A549 treated with Mapracorat at 1 μM for 4 hours (cell line): ENCODE results near the gene RBMXL3. TPM values are rescaled to one million over a fixed set of nuclear protein-coding genes. Genes with fewer than 3 reads are reported as not detected.

Source experiments
- total RNA-seq: library from RNA; stranded (reverse); fragments of 200-300 nt; extraction: Qiagen RNA extraction; gene quantifications from 5 replicates; pipeline ENCODE4 v1.2.3, GENCODE V29; 2022

The RBMXL3 gene
- not detected in 5 replicates for total RNA-seq

GRCh38 chrX:115189110-115189509 lies at the start of gene RBMXL3:
TSS of gene RBMXL3 (plus strand) at chrX:115189410. CDS start at chrX:115189442, 32 bp downstream.

DNA sequence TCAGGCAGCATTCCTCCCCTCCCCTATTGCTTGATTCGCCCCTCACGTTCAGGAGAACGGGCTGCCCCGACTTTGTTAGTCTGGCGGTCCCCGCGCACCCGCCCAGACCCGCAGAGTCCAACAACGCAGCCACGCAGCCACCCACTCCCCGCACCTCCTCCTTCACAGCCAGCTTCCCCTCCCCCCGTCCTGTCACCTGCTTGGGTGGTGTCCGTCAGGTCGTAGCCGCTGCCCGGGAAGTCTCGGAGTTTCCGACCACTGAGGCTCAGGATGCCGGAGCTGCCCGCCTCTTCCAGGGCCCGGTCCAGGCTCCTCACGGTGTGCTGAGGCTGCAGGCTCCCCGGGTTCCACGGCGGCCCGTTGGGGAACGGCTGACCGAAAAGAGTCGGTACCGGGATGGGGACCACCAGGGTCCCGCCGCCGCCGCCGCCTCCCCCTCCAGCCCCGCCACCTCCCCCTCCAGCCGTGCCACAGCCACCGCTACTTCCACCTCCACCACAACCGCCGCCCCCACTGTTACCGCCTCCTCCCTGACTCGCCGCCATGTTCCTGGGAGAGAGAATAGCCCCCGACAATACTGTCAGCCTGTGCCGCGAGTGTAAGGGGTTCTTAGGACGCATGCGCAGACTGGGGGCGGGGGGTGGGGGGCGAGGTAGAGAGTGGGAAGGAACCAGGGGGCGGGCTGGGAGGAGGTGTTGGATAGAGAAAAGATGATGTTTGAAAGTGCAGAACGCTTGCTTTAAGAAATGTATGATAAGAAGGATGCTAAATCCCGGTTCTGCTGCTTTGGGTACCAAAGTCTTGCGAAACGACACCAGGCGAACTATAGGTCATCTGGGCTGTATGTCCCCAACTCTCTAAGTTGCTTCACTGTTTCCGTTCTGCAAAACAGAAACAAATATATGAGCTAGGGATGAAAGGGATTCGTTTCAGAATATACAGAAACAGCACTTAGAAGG lies 44.6 kb downstream of the RBMXL3 start, which contains the start of gene LRCH2:
Gene LRCH2 (minus strand): TSS at position 600 of the 959 bp plus-strand sequence. CDS start 55 bp downstream, at position 545.

Other genes starting within 250 kb of the RBMXL3 start
- gene IL13RA2, start 171.8 kb upstream of the RBMXL3 start, total RNA-seq = 0.23 TPM in 1 of 5 replicates, not detected in the others
- not detected in 5 replicates for gene LRCH2, start 44.7 kb downstream of the RBMXL3 start, total RNA-seq
- gene LUZP4, start 100.3 kb downstream of the RBMXL3 start, total RNA-seq = not detected in 5 replicates